Glutamatergic neuron (in vitro differentiated cells): ENCODE data around the gene HDAC4. TPM values are rescaled to one million over a fixed set of nuclear protein-coding genes. Genes with fewer than 3 reads are reported as not detected.

ENCODE experiments used
- DNase-seq: peaks from one replicate; pipeline ENCODE4 v3.0.0; 2022
- H3K27ac Mint-ChIP-seq: one replicate; pipeline ENCODE4 v1.8.0; 2020; ENCODE audit warnings: mild to moderate bottlenecking, mixed read lengths, inconsistent platforms; ENCODE audit not compliant: unreplicated experiment
- H3K27me3 Mint-ChIP-seq: one replicate; pipeline ENCODE4 v1.8.0; 2020; ENCODE audit warnings: mild to moderate bottlenecking, moderate library complexity, mixed read lengths, inconsistent platforms; ENCODE audit not compliant: unreplicated experiment
- H3K36me3 Mint-ChIP-seq: one replicate; pipeline ENCODE4 v1.8.0; 2020; ENCODE audit warnings: mild to moderate bottlenecking, mixed read lengths, inconsistent platforms; ENCODE audit not compliant: unreplicated experiment
- H3K4me1 Mint-ChIP-seq: one replicate; pipeline ENCODE4 v1.8.0; 2020; ENCODE audit warnings: mild to moderate bottlenecking, low read depth, mixed read lengths, inconsistent platforms; ENCODE audit not compliant: unreplicated experiment
- H3K4me3 Mint-ChIP-seq: one replicate; pipeline ENCODE4 v1.8.0; 2020; ENCODE audit warnings: mild to moderate bottlenecking, mixed read lengths, inconsistent platforms; ENCODE audit not compliant: unreplicated experiment
- H3K9me3 Mint-ChIP-seq: one replicate; pipeline ENCODE4 v1.8.0; 2020; ENCODE audit warnings: mild to moderate bottlenecking, moderate library complexity, mixed read lengths, inconsistent platforms; ENCODE audit not compliant: unreplicated experiment
- CTCF ChIP-seq: fragments of 200-600 bp; sonication (generic); IDR thresholded peaks from one replicate; pipeline ENCODE4 v1.5.0; 2021; ENCODE audit not compliant: partially characterized antibody, unreplicated experiment
- total RNA-seq: library from RNA; stranded (reverse); fragmentation: NEBNext Ultra II Directional; extraction: Animal tissue kit (Norgen Biotek cat#: 25700); gene quantifications from one replicate; pipeline ENCODE4 v1.2.1, GENCODE V29; 2021; ENCODE audit not compliant: unreplicated experiment

HDAC4 gene
- total RNA-seq, 1 donor from 2014 or later = 90.6 TPM

- Mint-ChIP-seq H3K36me3 (peaks cover 3% of the 10 kb centered on the region), H3K9me3 (peaks cover 6% of the 10 kb centered on the region), H3K4me1 (no peaks in the 10 kb centered on the region), H3K27me3 (peaks cover 7% of the 10 kb centered on the region), H3K4me3 (no peak overlapping the region), H3K27ac (no peak overlapping the region)
- no peak for DNase-seq
- TF ChIP-seq CTCF = no peak
Measured at GRCh38 chr2:239130041-239130440, 270.8 kb downstream of the HDAC4 start.

GRCh38 chr2:239129147-239129920, 271.5 kb downstream of the HDAC4 start:
- Mint-ChIP-seq H3K9me3 (peaks cover 6% of the 10 kb centered on the region), H3K36me3 (peaks cover 7% of the 10 kb centered on the region), H3K27ac (no peak overlapping the region), H3K4me3 (no peak overlapping the region), H3K27me3 (peaks cover 9% of the 10 kb centered on the region), H3K4me1 (no peaks in the 10 kb centered on the region)
- no peak for TF ChIP-seq CTCF
- DNase-seq = no peak

GRCh38 chr2:239128706-239129105, 272.1 kb downstream of the HDAC4 start:
- Mint-ChIP-seq H3K9me3 (peaks cover 8% of the 10 kb centered on the region), H3K4me3 (no peak overlapping the region), H3K27me3 (peaks cover 7% of the 10 kb centered on the region), H3K36me3 (peaks cover 7% of the 10 kb centered on the region), H3K27ac (no peak overlapping the region), H3K4me1 (peaks cover under 1% of the 10 kb centered on the region)
- no peak for DNase-seq
- TF ChIP-seq CTCF = no peak

GRCh38 chr2:239127513-239127912, 273.3 kb downstream of the HDAC4 start:
- Mint-ChIP-seq H3K4me1 (peaks cover 7% of the 10 kb centered on the region), H3K9me3 (peaks cover 8% of the 10 kb centered on the region), H3K27ac (no peak overlapping the region), H3K4me3 (no peak overlapping the region), H3K36me3 (peaks cover 7% of the 10 kb centered on the region), H3K27me3 (peaks cover 6% of the 10 kb centered on the region)
- no peak for DNase-seq
- TF ChIP-seq CTCF = no peak
